ENCODE data around the gene CNIH3.

DNA sequence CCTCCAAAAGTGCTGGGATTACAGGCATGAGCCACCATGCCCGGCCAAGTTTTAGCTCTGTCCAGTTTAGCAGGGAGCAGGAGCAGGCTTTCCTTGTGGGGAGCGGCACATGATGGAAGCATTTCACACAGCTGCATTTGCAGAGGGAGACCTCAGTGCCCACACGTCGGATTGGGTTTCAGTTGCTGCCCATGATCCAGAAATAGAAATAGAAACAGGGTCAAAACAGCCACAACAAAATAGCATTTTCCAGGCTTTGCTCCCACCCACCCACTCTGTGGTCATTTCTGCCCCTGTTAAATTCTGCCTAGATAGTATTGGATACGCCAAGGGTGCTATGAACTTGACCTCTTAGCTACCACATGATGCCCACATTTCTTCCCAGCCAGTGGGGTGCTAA lies 128.4 kb downstream of the CNIH3 start:
- TF ChIP-seq BACH2 (CRISPR knock-in tag; IDR thresholded peaks at IDR 0.05; ENCODE audit: borderline replicate concordance): no peak
- TF ChIP-seq ESRRG (CRISPR knock-in tag; IDR thresholded peaks at IDR 0.05): no peak
- no peak for TF ChIP-seq CREB5 (CRISPR knock-in tag; IDR thresholded peaks at IDR 0.05; ENCODE audit: low read depth)
- no peak for TF ChIP-seq ZFP30 (CRISPR knock-in tag; IDR thresholded peaks at IDR 0.05)
- TF ChIP-seq, protein P1, sequence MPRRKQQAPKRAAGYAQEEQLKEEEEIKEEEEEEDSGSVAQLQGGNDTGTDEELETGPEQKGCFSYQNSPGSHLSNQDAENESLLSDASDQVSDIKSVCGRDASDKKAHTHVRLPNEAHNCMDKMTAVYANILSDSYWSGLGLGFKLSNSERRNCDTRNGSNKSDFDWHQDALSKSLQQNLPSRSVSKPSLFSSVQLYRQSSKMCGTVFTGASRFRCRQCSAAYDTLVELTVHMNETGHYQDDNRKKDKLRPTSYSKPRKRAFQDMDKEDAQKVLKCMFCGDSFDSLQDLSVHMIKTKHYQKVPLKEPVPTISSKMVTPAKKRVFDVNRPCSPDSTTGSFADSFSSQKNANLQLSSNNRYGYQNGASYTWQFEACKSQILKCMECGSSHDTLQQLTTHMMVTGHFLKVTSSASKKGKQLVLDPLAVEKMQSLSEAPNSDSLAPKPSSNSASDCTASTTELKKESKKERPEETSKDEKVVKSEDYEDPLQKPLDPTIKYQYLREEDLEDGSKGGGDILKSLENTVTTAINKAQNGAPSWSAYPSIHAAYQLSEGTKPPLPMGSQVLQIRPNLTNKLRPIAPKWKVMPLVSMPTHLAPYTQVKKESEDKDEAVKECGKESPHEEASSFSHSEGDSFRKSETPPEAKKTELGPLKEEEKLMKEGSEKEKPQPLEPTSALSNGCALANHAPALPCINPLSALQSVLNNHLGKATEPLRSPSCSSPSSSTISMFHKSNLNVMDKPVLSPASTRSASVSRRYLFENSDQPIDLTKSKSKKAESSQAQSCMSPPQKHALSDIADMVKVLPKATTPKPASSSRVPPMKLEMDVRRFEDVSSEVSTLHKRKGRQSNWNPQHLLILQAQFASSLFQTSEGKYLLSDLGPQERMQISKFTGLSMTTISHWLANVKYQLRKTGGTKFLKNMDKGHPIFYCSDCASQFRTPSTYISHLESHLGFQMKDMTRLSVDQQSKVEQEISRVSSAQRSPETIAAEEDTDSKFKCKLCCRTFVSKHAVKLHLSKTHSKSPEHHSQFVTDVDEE (CRISPR knock-in tag; IDR thresholded peaks at IDR 0.05): no peak
- TF ChIP-seq ARNTL (CRISPR knock-in tag; IDR thresholded peaks at IDR 0.05; ENCODE audit: borderline replicate concordance, low read depth): no peak
- no peak for TF ChIP-seq ZC3H10 (CRISPR knock-in tag; IDR thresholded peaks at IDR 0.05)
- TF ChIP-seq PPARA (CRISPR knock-in tag; IDR thresholded peaks at IDR 0.05; ENCODE audit: borderline replicate concordance): no peak
- TF ChIP-seq, protein P2, sequence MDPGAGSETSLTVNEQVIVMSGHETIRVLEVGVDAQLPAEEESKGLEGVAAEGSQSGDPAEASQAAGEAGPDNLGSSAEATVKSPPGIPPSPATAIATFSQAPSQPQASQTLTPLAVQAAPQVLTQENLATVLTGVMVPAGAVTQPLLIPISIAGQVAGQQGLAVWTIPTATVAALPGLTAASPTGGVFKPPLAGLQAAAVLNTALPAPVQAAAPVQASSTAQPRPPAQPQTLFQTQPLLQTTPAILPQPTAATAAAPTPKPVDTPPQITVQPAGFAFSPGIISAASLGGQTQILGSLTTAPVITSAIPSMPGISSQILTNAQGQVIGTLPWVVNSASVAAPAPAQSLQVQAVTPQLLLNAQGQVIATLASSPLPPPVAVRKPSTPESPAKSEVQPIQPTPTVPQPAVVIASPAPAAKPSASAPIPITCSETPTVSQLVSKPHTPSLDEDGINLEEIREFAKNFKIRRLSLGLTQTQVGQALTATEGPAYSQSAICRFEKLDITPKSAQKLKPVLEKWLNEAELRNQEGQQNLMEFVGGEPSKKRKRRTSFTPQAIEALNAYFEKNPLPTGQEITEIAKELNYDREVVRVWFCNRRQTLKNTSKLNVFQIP (CRISPR knock-in tag; IDR thresholded peaks at IDR 0.05; ENCODE audit: borderline replicate concordance, low read depth): no peak
- no peak for TF ChIP-seq GLIS3 (CRISPR knock-in tag; IDR thresholded peaks at IDR 0.05)
- TF ChIP-seq TCF4 (CRISPR knock-in tag; IDR thresholded peaks at IDR 0.05; ENCODE audit: borderline replicate concordance): no peak
- no peak for TF ChIP-seq RARB (CRISPR knock-in tag; IDR thresholded peaks at IDR 0.05)

Measured in SK-N-SH treated with all-trans-retinoic acid at 6 μM for 48 hours (cell line).